ENCODE data around the gene BMP6.
"Not testable (repeated sequence)": the region's sequence is repeated elsewhere in the genome, so short reads cannot be mapped to it uniquely, and the experiment has no call there.

Gene BMP6

GRCh38 chr6:7797386-7797785, 71.5 kb downstream of the BMP6 start:
- DNase-seq, result no peak

GRCh38 chr6:7798751-7799150, 72.9 kb downstream of the BMP6 start:
- no peak for DNase-seq

- DNase-seq, result no peak
Measured at GRCh38 chr6:7802662-7803061, 76.8 kb downstream of the BMP6 start.

GRCh38 chr6:7803214-7803613, 77.3 kb downstream of the BMP6 start:
- DNase-seq, result no peak

- DNase-seq, result no peak
Measured at GRCh38 chr6:7805078-7805849, 79.4 kb downstream of the BMP6 start.

GRCh38 chr6:7805850-7806214, 79.9 kb downstream of the BMP6 start:
- peak; percentile 14 for DNase-seq

GRCh38 chr6:7806711-7807110, 80.8 kb downstream of the BMP6 start:
- DNase-seq, result no peak

- DNase-seq, result peak; percentile 16
Measured at GRCh38 chr6:7809346-7809745, 83.4 kb downstream of the BMP6 start.

- peak; percentile 9 for DNase-seq
Measured at GRCh38 chr6:7811441-7811840, 85.5 kb downstream of the BMP6 start.

- no peak for DNase-seq
Measured at GRCh38 chr6:7812623-7813022, 86.7 kb downstream of the BMP6 start.

GRCh38 chr6:7813193-7813592, 87.3 kb downstream of the BMP6 start:
- DNase-seq, result no peak

- no peak for DNase-seq
Measured at GRCh38 chr6:7813704-7814103, 87.8 kb downstream of the BMP6 start.

GRCh38 chr6:7815716-7816115, 89.8 kb downstream of the BMP6 start:
- no peak for DNase-seq

GRCh38 chr6:7817184-7817583, 91.3 kb downstream of the BMP6 start:
- DNase-seq, result not testable (repeated sequence)

- peak; percentile 9 for DNase-seq
Measured at GRCh38 chr6:7818257-7819214, 92.6 kb downstream of the BMP6 start.

GRCh38 chr6:7819431-7820015, 93.6 kb downstream of the BMP6 start:
- peak; percentile 61 for DNase-seq

GRCh38 chr6:7820288-7820835, 94.5 kb downstream of the BMP6 start:
- DNase-seq, result no peak

- DNase-seq, result peak; percentile 12
Measured at GRCh38 chr6:7821426-7821825, 95.5 kb downstream of the BMP6 start.

- no peak for DNase-seq
Measured at GRCh38 chr6:7823552-7823951, 97.7 kb downstream of the BMP6 start.

- no peak for DNase-seq
Measured at GRCh38 chr6:7825986-7826385, 100.1 kb downstream of the BMP6 start.

- DNase-seq, result peak; percentile 41
Measured at GRCh38 chr6:7827142-7827541, 101.2 kb downstream of the BMP6 start.

GRCh38 chr6:7828124-7828523, 102.2 kb downstream of the BMP6 start:
- DNase-seq, result no peak

All from fibroblast of skin of right quadriceps (primary cell).